Panc1 (cell line): ENCODE data around the gene UPF1.

Source experiments
- POLR2AphosphoS5 ChIP-seq: IDR thresholded peaks from 2 replicates; pipeline ENCODE4 v1.6.1; 2012; ENCODE audit warnings: mild to moderate bottlenecking, low read depth, low read length, moderate library complexity
- SIN3A ChIP-seq: IDR thresholded peaks from 2 replicates; pipeline ENCODE4 v1.6.1; 2012; ENCODE audit warnings: low read depth, mild to moderate bottlenecking, low read length, moderate library complexity, borderline replicate concordance; ENCODE audit not compliant: insufficient read depth
- TCF7L2 ChIP-seq: IDR thresholded peaks from 2 replicates; pipeline ENCODE4 v1.6.1; 2011; ENCODE audit warnings: mild to moderate bottlenecking, low read depth, low read length, inconsistent platforms
- TF ChIP-seq, protein P1 (sequence below): fragments of 450-650 bp; IDR thresholded peaks from 2 replicates; pipeline ENCODE4 v1.5.1; 2017; ENCODE audit warnings: mild to moderate bottlenecking
- TF ChIP-seq, protein P2 (sequence below), 2 experiments: IDR thresholded peaks; 2 replicates each; pipeline ENCODE4 v1.6.1; 2011 to 2012; ENCODE audit warnings: low read depth in 2 of 2, control low read depth in 1 of 2, low read length in 1 of 2, mild to moderate bottlenecking in 1 of 2, moderate library complexity in 1 of 2; ENCODE audit not compliant: insufficient read depth in 1 of 2

DNA sequence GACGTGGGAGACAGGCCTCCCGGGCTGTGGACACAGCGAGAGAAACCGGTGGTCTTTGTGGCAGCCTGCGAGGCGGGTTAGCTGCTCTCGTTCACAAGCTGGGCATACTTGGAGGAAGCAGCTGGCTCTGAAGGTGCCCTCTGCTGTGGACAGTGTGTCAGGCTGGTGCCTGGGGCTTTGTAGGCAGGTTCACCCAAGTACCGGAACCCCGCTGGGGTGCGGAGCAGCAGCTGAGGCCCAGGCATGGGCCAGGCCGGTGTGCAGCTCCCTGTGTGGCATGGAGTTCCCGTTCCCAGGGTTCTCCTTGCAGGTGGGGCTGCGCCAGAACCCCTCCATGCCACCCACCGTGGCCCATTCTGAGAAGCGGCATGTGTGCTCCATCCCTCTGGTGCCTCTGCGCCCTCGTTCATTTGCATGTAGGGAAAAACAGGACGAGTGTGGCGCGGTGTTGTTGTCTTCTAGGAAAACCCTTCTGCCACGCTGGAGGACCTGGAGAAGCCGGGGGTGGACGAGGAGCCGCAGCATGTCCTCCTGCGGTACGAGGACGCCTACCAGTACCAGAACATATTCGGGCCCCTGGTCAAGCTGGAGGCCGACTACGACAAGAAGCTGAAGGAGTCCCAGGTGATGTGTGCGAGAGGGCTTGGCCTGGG lies 20.0 kb downstream of the UPF1 start:
- TF ChIP-seq, protein P1, sequence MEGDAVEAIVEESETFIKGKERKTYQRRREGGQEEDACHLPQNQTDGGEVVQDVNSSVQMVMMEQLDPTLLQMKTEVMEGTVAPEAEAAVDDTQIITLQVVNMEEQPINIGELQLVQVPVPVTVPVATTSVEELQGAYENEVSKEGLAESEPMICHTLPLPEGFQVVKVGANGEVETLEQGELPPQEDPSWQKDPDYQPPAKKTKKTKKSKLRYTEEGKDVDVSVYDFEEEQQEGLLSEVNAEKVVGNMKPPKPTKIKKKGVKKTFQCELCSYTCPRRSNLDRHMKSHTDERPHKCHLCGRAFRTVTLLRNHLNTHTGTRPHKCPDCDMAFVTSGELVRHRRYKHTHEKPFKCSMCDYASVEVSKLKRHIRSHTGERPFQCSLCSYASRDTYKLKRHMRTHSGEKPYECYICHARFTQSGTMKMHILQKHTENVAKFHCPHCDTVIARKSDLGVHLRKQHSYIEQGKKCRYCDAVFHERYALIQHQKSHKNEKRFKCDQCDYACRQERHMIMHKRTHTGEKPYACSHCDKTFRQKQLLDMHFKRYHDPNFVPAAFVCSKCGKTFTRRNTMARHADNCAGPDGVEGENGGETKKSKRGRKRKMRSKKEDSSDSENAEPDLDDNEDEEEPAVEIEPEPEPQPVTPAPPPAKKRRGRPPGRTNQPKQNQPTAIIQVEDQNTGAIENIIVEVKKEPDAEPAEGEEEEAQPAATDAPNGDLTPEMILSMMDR = no peak
- TF ChIP-seq TCF7L2 (no peak), POLR2AphosphoS5 (no peak), SIN3A (no peak)
- TF ChIP-seq, protein P2, sequence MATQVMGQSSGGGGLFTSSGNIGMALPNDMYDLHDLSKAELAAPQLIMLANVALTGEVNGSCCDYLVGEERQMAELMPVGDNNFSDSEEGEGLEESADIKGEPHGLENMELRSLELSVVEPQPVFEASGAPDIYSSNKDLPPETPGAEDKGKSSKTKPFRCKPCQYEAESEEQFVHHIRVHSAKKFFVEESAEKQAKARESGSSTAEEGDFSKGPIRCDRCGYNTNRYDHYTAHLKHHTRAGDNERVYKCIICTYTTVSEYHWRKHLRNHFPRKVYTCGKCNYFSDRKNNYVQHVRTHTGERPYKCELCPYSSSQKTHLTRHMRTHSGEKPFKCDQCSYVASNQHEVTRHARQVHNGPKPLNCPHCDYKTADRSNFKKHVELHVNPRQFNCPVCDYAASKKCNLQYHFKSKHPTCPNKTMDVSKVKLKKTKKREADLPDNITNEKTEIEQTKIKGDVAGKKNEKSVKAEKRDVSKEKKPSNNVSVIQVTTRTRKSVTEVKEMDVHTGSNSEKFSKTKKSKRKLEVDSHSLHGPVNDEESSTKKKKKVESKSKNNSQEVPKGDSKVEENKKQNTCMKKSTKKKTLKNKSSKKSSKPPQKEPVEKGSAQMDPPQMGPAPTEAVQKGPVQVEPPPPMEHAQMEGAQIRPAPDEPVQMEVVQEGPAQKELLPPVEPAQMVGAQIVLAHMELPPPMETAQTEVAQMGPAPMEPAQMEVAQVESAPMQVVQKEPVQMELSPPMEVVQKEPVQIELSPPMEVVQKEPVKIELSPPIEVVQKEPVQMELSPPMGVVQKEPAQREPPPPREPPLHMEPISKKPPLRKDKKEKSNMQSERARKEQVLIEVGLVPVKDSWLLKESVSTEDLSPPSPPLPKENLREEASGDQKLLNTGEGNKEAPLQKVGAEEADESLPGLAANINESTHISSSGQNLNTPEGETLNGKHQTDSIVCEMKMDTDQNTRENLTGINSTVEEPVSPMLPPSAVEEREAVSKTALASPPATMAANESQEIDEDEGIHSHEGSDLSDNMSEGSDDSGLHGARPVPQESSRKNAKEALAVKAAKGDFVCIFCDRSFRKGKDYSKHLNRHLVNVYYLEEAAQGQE (IDR thresholded peaks at IDR 0.05; ENCODE audit: insufficient read depth in 1 of 2, low read depth in 2 of 2, low read length in 1 of 2) = no peak
